Stimulated activated effector memory CD8-positive, alpha-beta T cell treated with anti-CD3 and anti-CD28 coated beads, Interleukin-12 subunit alpha, Interleukin-12 subunit beta, amount 100 ng/mL, for 72 hours (primary cell): ENCODE data around the gene CRTAC1.

Experiments used
- ATAC-seq: fragments of 150-1000 bp; cut with Tn5 transposase; 2 replicates; pipeline ENCODE4 v1.10.0; 2021
- DNase-seq, 2 donors: peaks; one replicate each; pipeline ENCODE4 v3.0.0; 2021 to 2022; ENCODE audit warnings: low spot score in 2 of 2
- H3K27ac Mint-ChIP-seq: one replicate; pipeline ENCODE4 v1.8.0; 2022; ENCODE audit warnings: mild to moderate bottlenecking, mixed read lengths
- H3K36me3 Mint-ChIP-seq: one replicate; pipeline ENCODE4 v1.8.0; 2022; ENCODE audit warnings: mild to moderate bottlenecking, mixed read lengths
- H3K4me1 Mint-ChIP-seq: one replicate; pipeline ENCODE4 v1.8.0; 2022; ENCODE audit warnings: mixed read lengths
- H3K4me3 Mint-ChIP-seq: one replicate; pipeline ENCODE4 v1.8.0; 2022; ENCODE audit warnings: mild to moderate bottlenecking, mixed read lengths
- H3K9me3 Mint-ChIP-seq: one replicate; pipeline ENCODE4 v1.8.0; 2022; ENCODE audit warnings: mixed read lengths

The CRTAC1 gene

DNA sequence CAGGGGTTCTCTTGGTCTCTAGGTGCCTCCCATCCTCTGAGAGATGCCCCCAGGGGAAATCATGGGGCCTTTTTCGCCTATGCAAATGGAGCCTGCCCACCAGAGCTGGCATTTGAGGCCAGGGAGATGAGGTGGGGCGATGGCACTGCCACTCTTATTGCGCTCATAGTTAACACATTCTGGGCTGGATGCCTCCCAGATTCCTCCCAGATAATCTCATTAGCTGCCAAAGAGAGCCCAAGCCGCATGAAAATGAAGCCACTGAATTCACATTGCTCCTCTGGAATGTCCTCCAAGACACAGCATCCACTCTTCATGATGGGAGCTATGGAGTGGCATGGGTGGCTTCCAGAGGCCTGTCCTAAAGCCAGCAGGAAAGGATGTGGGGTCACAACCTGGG lies 119.8 kb downstream of the CRTAC1 start:
- Mint-ChIP-seq H3K4me1 (peaks cover 11% of the 10 kb centered on the region), H3K36me3 (no peaks in the 10 kb centered on the region), H3K4me3 (no peak overlapping the region), H3K27ac (no peak overlapping the region), H3K9me3 (no peaks in the 10 kb centered on the region)
- no peak for ATAC-seq
- DNase-seq = no peak

- Mint-ChIP-seq H3K9me3 (no peaks in the 10 kb centered on the region), H3K4me3 (no peak overlapping the region), H3K27ac (peak overlapping the region; percentile 49)
Observed at GRCh38 chr10:97907830-97908229, 122.6 kb downstream of the CRTAC1 start.

GRCh38 chr10:97907211-97907610 lies 123.2 kb downstream of the CRTAC1 start:
- no peak overlapping the region for H3K4me3 Mint-ChIP-seq

More at GRCh38 chr10:97907830-97908229, 122.6 kb downstream of the CRTAC1 start:
- no peaks in the 10 kb centered on the region for H3K36me3 Mint-ChIP-seq
- ATAC-seq (no peak), DNase-seq (no peak)
- peaks cover 7% of the 10 kb centered on the region for H3K4me1 Mint-ChIP-seq

DNA sequence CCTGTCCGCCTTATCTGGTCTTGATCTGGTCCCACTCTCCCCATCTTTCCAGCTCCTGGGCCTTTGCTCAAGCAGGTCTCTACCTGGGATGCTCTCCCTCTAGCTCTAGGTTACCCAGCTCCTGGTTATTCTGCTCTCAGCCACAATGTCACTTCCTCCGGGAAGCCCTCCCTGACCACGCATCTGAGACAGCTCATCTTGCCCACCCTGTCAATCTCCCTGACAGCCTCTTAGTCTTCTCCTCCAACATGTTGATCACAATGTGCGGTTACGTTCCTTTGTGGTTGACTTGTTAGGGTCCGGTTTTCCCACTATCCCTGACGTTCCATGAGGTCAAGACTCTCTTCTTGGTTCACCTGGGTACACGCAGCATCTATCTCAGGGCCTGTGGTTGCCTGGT lies 125.1 kb downstream of the CRTAC1 start:
- ATAC-seq (no peak), DNase-seq (no peak)
- no peaks in the 10 kb centered on the region for H3K9me3 Mint-ChIP-seq
- H3K27ac Mint-ChIP-seq = peak overlapping the region; percentile 18
- no peak overlapping the region for H3K4me3 Mint-ChIP-seq
- H3K4me1 Mint-ChIP-seq = peaks cover 7% of the 10 kb centered on the region
- H3K36me3 Mint-ChIP-seq = no peaks in the 10 kb centered on the region

More at GRCh38 chr10:97907211-97907610, 123.2 kb downstream of the CRTAC1 start:
- Mint-ChIP-seq H3K36me3 (no peaks in the 10 kb centered on the region), H3K27ac (peak overlapping the region; percentile 49), H3K9me3 (no peaks in the 10 kb centered on the region), H3K4me1 (peaks cover 7% of the 10 kb centered on the region)
- DNase-seq (no peak), ATAC-seq (no peak)

GRCh38 chr10:97904576-97904975 lies 125.8 kb downstream of the CRTAC1 start:
- no peak for DNase-seq
- Mint-ChIP-seq H3K4me1 (peaks cover 7% of the 10 kb centered on the region), H3K9me3 (no peaks in the 10 kb centered on the region), H3K27ac (no peak overlapping the region), H3K36me3 (no peaks in the 10 kb centered on the region), H3K4me3 (no peak overlapping the region)
- no peak for ATAC-seq

GRCh38 chr10:97904018-97904381 lies 126.4 kb downstream of the CRTAC1 start:
- Mint-ChIP-seq H3K4me3 (no peak overlapping the region), H3K9me3 (no peaks in the 10 kb centered on the region), H3K4me1 (peaks cover 7% of the 10 kb centered on the region), H3K27ac (no peak overlapping the region), H3K36me3 (no peaks in the 10 kb centered on the region)
- DNase-seq (no peak), ATAC-seq (no peak)

DNA sequence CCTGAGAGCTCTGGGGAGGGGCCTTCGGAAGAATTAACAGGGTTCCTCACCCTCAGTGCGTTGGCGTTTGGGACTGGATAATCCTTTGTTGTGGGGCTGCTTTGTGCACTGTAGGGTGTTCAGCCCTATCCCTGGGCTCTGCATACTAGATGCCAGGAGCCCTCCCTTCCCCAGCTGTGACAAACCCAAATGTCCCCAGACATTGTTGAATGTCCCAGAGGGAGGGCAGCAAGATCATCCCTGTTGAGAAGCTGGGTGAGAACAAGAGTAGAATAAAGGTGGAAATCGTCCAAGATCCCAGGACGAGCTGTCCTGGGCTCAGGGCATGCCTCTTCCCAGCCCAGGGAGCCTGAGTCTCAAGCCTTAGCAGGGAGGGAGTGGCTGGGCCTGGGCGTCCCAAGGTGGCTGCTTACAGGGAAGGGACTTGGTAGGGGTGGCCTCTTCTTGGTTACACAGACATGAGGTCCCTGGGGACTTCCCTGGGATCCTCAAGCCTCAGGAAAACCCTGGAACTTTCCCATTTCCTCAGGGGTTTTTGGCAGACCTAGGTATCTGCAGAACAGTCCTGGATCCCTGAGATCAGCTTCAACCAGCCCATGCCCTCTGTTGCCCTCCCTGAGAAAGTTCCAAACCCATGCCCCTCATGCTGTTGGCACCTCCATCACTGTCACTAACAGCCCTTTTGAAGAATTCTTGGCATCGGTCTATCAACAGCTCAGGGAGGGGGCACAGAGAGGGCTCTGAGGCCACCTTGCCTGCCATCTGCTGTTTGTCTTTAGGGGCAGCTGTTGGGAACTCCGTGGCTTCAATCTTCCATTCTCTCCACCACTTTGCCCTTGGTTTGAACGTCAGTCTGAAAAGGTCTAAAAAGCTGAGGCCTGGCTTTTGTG lies 127.0 kb downstream of the CRTAC1 start:
- no peak for DNase-seq
- peaks cover 7% of the 10 kb centered on the region for H3K4me1 Mint-ChIP-seq
- no peaks in the 10 kb centered on the region for H3K9me3 Mint-ChIP-seq
- H3K36me3 Mint-ChIP-seq = no peaks in the 10 kb centered on the region
- no peak for ATAC-seq
- H3K27ac Mint-ChIP-seq = no peak overlapping the region
- no peak overlapping the region for H3K4me3 Mint-ChIP-seq

- H3K4me1 Mint-ChIP-seq = peaks cover 7% of the 10 kb centered on the region
- no peak overlapping the region for H3K4me3 Mint-ChIP-seq
- H3K27ac Mint-ChIP-seq = peak overlapping the region; percentile 17
- H3K36me3 Mint-ChIP-seq = no peaks in the 10 kb centered on the region
- H3K9me3 Mint-ChIP-seq = no peaks in the 10 kb centered on the region
- ATAC-seq (no peak), DNase-seq (no peak)
Observed at GRCh38 chr10:97901381-97901780, 129.0 kb downstream of the CRTAC1 start.

DNA sequence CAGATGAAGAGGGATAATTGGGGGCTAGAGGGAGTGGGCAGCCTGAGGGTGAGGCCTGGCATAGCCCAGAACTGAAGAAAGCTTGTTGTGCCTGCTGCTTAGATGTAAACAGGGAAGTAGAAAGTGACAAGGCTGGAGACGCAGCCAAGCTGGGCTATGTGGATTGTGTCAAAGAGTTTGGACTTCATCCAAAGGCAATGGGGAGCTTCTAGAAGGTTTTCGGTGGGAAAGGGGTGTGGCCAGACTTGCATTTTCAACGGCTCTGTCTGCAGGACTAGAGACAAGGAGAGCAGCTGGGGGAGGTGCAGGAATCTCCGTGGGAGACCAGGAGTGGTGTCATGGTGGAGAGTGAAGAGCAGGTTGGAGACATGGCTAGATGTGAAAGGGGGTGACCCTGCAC lies 132.0 kb downstream of the CRTAC1 start:
- H3K4me1 Mint-ChIP-seq = no peaks in the 10 kb centered on the region
- ATAC-seq = no peak
- no peak for DNase-seq
- no peak overlapping the region for H3K27ac Mint-ChIP-seq
- H3K9me3 Mint-ChIP-seq = no peaks in the 10 kb centered on the region
- no peak overlapping the region for H3K4me3 Mint-ChIP-seq
- H3K36me3 Mint-ChIP-seq = no peaks in the 10 kb centered on the region

DNA sequence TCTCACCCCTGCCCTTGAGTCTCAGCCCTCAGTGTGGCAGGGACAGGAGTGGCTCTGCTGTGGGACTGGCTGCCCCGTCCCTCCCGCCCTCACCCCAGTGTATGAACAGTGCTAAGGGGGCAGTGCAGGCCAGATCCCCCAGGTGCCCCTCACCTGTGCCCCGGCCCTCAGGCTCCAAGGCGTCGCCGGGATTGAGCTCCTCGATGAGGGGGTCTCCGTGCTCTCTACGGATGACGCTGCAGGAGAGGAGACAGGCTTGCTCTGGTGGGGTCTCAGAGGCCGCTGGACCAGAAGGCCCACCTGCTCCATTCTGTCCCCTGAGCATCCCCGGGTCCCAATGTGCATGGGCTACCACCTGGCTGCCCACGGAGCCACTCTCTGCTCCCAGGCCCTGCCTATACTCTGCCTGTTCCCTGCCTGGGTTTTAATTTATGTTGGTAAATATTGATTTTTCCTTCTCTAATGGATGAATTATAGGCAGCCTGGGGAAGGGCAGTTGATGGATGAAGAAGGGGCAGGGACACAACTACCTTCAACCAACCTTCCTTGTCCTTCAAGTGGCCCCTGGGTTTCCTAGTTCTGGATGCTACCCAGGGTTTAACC lies 133.6 kb downstream of the CRTAC1 start:
- no peak for ATAC-seq
- no peak overlapping the region for H3K4me3 Mint-ChIP-seq
- DNase-seq = no peak
- no peak overlapping the region for H3K27ac Mint-ChIP-seq
- H3K9me3 Mint-ChIP-seq = no peaks in the 10 kb centered on the region
- no peaks in the 10 kb centered on the region for H3K36me3 Mint-ChIP-seq
- no peaks in the 10 kb centered on the region for H3K4me1 Mint-ChIP-seq

DNA sequence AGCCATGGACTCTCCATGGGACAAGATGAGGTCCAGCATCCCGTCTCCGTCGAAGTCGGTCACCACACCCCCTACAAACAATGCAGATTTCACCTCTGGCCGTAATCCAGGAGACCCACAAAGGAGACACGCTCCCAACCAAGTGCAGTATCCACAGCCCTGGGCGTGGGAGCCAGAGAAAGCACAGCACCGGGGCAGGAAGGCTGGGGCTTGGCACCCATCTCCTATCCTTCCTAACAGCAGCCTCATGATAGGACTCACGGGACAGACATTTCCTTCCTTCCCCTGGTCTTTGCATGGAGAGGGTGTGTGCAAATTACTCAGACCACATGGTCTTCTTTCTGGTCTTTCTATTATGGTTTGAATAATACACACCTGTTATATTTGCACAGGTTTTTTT lies 134.5 kb downstream of the CRTAC1 start:
- DNase-seq (no peak), ATAC-seq (no peak)
- H3K4me1 Mint-ChIP-seq = no peaks in the 10 kb centered on the region
- H3K36me3 Mint-ChIP-seq = no peaks in the 10 kb centered on the region
- no peaks in the 10 kb centered on the region for H3K9me3 Mint-ChIP-seq
- no peak overlapping the region for H3K4me3 Mint-ChIP-seq
- no peak overlapping the region for H3K27ac Mint-ChIP-seq

- peaks cover 5% of the 10 kb centered on the region for H3K4me1 Mint-ChIP-seq
- H3K36me3 Mint-ChIP-seq = no peaks in the 10 kb centered on the region
- no peak overlapping the region for H3K4me3 Mint-ChIP-seq
- DNase-seq (no peak), ATAC-seq (no peak)
- H3K27ac Mint-ChIP-seq = no peak overlapping the region
- no peaks in the 10 kb centered on the region for H3K9me3 Mint-ChIP-seq
Observed at GRCh38 chr10:97895084-97895483, 135.3 kb downstream of the CRTAC1 start.

DNA sequence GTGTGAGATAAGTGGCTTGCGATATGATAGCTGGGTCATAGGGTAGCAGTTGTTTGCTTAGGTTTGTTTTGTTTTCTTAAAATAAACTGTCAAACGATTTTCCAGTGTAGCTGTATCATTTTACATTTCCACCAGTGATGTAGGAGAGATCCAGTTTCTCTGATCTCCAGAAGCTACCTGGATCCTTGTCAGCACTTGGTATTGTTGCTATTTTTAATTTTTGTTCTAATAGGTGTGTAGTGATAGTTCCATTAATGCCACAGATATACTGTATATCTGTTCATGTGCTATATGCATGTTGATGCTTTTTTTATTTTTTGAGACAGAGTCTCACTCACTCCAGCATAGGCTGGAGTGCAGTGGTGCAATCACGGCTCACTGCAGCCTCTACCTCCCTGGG lies 136.3 kb downstream of the CRTAC1 start:
- Mint-ChIP-seq H3K27ac (no peak overlapping the region), H3K9me3 (no peaks in the 10 kb centered on the region), H3K36me3 (peaks cover 4% of the 10 kb centered on the region), H3K4me3 (no peak overlapping the region), H3K4me1 (peaks cover 15% of the 10 kb centered on the region)
- ATAC-seq (no peak), DNase-seq (no peak)

GRCh38 chr10:97892939-97893338 lies 137.5 kb downstream of the CRTAC1 start:
- H3K9me3 Mint-ChIP-seq = no peaks in the 10 kb centered on the region
- peaks cover 8% of the 10 kb centered on the region for H3K36me3 Mint-ChIP-seq
- no peak overlapping the region for H3K4me3 Mint-ChIP-seq
- no peak overlapping the region for H3K27ac Mint-ChIP-seq
- ATAC-seq (no peak), DNase-seq (no peak)
- peaks cover 26% of the 10 kb centered on the region for H3K4me1 Mint-ChIP-seq

GRCh38 chr10:97892506-97892905 lies 137.9 kb downstream of the CRTAC1 start:
- H3K4me3 Mint-ChIP-seq = no peak overlapping the region
- DNase-seq (no peak), ATAC-seq (no peak)
- H3K36me3 Mint-ChIP-seq = peaks cover 8% of the 10 kb centered on the region
- no peaks in the 10 kb centered on the region for H3K9me3 Mint-ChIP-seq
- no peak overlapping the region for H3K27ac Mint-ChIP-seq
- H3K4me1 Mint-ChIP-seq = peaks cover 30% of the 10 kb centered on the region

GRCh38 chr10:97891497-97892167 lies 138.8 kb downstream of the CRTAC1 start:
- Mint-ChIP-seq H3K4me3 (no peak overlapping the region), H3K9me3 (no peaks in the 10 kb centered on the region), H3K36me3 (peaks cover 8% of the 10 kb centered on the region), H3K27ac (peak overlapping the region; percentile 10), H3K4me1 (peaks cover 30% of the 10 kb centered on the region)
- ATAC-seq (no peak), DNase-seq (no peak)
